ENCODE measurements around the gene GPBAR1.
A peak's percentile ranks its signal among the peaks of the same experiment; 100 is the strongest.

GPBAR1 gene

DNA sequence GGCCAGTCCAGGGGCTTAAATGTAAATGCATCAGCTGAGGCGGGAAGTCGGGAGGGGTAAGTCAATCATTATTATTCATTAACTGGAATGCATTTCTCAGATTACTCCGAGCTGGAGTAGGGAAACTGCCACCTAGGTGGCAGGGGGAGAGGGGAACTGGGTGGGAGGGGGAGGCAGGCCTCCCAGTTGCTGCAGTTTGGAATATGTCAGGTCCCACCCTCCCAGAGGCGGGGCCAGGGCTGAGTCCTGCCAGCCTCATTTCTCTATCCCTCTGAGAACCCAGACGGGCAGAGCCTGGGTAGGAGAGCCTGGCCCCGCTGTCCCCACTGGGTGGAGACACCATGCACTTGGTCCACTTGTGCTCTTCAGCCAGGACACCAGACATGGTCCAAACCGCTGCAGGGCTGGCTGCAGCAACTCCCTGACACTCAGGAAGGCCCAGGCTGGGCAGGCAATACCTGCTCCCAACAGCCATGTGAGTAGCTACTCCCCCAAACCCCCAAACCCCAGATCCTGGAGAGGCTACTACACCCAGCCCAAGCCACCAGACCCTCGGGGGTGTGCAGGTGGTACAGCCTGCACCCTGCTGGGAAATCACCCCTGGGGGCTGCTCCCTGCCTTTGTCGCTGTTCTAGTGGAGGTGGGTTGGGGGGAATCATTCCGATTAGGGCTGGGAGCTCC is at the start of gene GPBAR1:
Gene GPBAR1 (plus strand): TSS at position 274 of the 681 bp plus-strand sequence. CDS start 1,710 bp downstream, outside the sequence.
- peak; percentile 79 for DNase-seq

GRCh38 chr2:218214116-218214515 is 46.7 kb upstream of the GPBAR1 start:
- no peak for DNase-seq

GRCh38 chr2:218216336-218216673 is 44.5 kb upstream of the GPBAR1 start:
- DNase-seq: no peak

- DNase-seq: peak; percentile 95
Measured at GRCh38 chr2:218216674-218217359, 44.0 kb upstream of the GPBAR1 start, which contains the start of gene ARPC2. TSS of gene ARPC2 (plus strand) at chr2:218217189. CDS start at chr2:218217471, 282 bp downstream.

DNA sequence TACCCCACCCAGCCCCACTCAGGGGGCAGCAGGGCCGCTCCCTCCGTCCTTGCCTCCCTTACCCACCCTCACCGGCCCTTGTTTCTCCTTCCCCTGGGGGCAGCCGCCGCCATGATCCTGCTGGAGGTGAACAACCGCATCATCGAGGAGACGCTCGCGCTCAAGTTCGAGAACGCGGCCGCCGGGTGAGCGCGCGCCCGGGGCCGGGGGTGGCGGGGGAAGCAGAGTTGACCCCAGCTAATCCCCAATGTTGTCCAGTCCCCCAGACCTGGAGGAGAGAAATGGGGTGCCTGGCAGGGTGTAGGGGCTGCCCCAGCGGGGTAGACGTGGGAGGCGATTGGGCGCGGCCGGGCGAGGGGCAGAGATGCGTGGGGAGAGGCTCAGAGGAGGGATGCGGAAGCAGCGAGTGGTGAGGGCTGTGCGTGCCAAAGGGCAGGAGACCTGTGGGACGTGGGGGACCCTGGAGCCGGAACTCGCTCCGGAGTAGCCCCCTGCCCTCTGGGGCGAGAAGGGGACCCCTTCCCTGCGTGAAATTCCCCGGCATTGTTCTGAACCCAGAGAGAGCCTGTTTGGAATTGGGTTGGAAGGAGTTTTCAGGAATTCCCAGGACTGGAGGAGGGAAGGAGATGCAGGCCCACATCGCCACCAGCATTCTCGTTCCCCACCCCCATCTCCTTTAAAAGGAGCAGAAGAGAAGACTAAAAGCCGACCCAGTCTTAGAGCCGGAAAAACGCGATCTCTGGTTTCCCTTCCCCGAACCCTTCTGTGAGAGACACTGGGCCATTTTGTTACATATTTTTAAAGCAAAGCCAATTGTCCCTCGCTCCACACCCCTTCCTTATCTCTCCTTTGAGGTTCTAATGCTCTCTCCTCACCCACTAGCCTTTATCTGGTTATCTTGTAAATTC is 43.2 kb upstream of the GPBAR1 start:
- DNase-seq: peak; percentile 64

GRCh38 chr2:218218268-218219185 is 42.3 kb upstream of the GPBAR1 start:
- DNase-seq: no peak

GRCh38 chr2:218219934-218220333 is 40.9 kb upstream of the GPBAR1 start:
- no peak for DNase-seq

DNA sequence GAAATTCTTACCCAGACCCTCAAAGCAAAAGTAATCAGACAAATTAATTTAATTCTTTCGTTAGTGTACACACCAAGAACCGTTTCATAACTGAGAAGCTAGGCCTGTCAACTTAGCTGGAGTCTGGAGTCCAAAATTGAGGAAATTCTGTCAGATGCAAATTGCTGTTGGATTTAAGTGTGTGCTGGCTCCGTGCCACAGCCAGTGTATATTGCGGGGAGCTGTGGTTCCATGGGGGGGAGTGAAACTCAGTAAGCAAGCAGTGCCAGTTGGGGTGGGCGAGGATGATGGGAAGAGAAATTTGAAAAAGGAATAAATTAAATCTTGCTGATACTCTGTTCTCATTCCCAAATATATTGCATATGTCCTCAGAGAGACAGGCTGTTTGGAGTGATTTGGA is 39.8 kb upstream of the GPBAR1 start:
- DNase-seq: no peak

DNA sequence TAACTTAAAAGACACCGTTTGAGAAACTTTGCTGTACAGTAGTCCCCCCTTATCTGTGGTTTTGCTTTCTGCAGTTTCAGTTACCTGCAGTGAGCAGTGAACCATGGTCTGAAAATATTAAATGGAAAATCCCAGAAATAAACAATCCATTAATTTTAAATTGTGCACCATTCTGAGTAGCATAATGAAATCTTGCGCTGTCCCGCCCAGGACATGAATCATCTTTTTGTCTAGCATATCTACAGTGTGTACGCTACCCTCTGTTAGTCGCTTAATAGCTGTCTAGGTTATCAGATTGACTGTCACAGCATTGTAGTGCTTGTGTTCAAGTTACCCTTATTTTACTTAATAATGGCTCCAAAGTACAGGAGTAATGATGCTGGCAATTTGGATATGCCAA is 37.8 kb upstream of the GPBAR1 start:
- DNase-seq: no peak

DNA sequence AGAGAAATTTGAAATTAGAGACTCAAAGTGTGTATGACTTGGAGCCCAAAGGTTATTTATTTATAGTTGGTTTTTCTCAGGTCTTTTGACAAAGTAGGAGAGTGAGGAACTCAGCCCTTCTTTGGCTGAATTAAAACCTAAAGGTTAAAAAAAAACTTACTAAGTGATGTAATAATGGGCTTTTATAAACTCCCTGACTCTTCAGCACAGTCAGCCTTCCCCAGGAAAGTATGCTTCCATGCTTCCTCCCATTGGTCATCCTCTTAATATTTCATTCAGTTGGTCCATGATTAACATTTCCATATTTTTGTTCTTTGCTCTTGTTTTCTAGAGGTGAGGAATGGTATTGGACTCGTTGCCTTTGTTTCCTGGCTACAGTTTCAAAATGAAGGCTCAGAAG is 36.6 kb upstream of the GPBAR1 start:
- no peak for DNase-seq

- DNase-seq: no peak
Measured at GRCh38 chr2:218226903-218227302, 33.9 kb upstream of the GPBAR1 start.

DNA sequence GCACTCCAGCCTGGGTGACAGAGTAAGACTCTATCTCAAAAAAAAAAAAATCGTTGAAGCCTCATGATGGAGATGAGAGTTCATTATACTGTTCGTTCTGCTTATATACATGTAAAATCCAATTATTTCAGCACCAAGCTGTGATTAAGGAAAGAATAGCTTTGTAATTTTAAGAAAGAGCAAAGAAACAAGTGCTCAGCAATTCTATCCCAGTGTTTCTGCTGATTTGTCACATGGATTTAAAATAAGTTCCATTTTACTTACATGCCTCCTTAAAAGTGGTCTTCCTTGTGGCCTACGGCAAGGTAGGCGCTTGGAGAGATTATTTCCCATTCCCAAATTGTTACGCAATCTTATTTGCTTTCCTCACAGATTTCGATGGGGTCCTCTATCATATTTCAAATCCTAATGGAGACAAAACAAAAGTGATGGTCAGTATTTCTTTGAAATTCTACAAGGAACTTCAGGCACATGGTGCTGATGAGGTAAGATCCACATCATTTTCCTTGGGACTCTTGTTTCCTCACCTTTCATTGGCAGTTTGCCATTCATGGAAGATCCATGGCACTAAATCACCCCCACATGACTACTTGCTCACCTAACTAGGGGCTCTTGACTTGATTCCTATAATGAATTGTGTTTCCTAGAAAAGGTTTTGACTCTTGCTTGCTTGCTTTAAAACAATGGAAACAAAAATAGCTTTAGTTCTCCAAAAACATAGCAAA is 32.3 kb upstream of the GPBAR1 start:
- DNase-seq: no peak

GRCh38 chr2:218229239-218229638 is 31.6 kb upstream of the GPBAR1 start:
- DNase-seq: no peak

- DNase-seq: peak; percentile 60
Measured at GRCh38 chr2:218229851-218230250, 31.0 kb upstream of the GPBAR1 start.

DNA sequence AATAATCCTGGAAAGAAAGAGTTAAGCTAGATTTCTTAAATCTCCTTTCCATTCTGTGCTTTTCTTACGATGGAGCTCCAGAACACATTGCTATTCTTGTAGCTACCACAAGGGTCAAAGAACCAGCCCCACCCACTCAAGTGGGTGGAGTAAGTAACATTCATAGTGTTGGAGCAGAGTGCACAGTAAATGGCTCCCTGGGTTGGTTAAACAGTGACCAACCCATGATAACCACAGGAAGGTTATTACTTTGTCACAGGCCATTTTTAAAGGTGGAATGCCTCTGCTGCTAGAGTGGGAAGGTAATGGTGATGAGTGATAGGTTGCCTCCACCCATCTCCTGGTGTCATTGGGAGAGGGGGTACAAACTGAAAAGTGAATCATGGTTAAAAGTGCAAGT is 29.9 kb upstream of the GPBAR1 start:
- no peak for DNase-seq

- DNase-seq: no peak
Measured at GRCh38 chr2:218233543-218233942, 27.3 kb upstream of the GPBAR1 start.

DNA sequence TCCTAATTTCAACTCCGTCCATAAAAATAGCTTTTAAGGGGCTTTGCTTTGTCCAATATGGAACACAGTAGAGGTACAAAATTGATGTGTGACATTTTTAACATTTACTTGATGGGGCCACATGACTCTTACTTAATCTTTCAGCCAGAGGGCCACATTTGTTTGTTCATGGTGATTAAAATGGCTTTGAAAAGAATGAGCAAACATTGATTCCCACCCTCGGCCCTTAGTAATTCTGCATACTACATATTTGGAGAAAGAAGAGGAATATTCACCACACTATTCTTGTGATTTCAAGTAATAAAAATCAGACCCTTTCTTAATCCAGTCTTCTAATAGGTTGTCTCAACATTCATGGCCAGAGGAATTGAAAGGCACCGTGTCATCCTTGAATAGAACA is 26.3 kb upstream of the GPBAR1 start:
- DNase-seq: no peak

GRCh38 chr2:218235017-218235416 is 25.8 kb upstream of the GPBAR1 start:
- no peak for DNase-seq

- no peak for DNase-seq
Measured at GRCh38 chr2:218236829-218237228, 24.0 kb upstream of the GPBAR1 start.

- DNase-seq: no peak
Measured at GRCh38 chr2:218238887-218239286, 21.9 kb upstream of the GPBAR1 start.

DNA sequence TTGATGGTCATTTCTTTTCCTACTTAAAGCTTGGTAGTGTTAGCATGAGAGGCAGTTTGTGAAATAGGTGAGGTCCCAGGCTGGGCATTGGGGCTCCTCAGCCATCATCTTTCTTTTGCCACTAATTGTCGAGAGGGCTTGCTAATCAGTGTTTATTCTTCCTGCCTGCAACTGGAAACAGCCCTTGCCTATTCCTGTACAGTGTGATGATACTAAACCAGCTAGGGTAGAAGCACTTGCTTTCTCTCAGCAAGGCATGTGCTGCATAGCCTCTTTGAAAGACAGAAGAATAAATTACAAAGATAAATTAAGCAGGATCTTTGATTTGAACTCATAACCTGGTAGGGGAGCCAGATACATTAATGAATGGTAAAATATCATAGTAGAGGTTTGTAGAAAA is 16.6 kb upstream of the GPBAR1 start:
- DNase-seq: no peak

GRCh38 chr2:218244665-218245064 is 16.1 kb upstream of the GPBAR1 start:
- no peak for DNase-seq

All from islet precursor cell (in vitro differentiated cells).